SK-N-SH (cell line): ENCODE data around the gene BTBD16. TPM values are rescaled to one million over a fixed set of nuclear protein-coding genes. Genes with fewer than 3 reads are reported as not detected.

ENCODE experiments used
- CTCF ChIA-PET: fragments of 300-600, 350-600 bp; formaldehyde crosslinking; extraction: SDS; loops from one replicate; lab custom pipeline; 2021; lab: Yijun Ruan, JAX
- POLR2A ChIA-PET: fragments of 350-600 bp; sonication (Branson Sonifier 250); formaldehyde crosslinking; extraction: SDS; loops from one replicate; lab custom pipeline; 2020; ENCODE audit warnings: antibody characterized with exemption, inconsistent platforms; lab: Yijun Ruan, JAX
- DNase-seq: peaks from one replicate; pipeline ENCODE4 v3.0.0; 2012
- H2AFZ ChIP-seq: fragments of 200-600 bp; sonication (generic); 2 replicates; pipeline ENCODE4 v1.8.1; 2016; ENCODE audit warnings: antibody characterized with exemption, mild to moderate bottlenecking, low read depth
- H3F3A ChIP-seq: fragments of 200-600 bp; sonication (generic); replicated peaks from 2 replicates; pipeline ENCODE3; 2016; ENCODE audit warnings: antibody characterized with exemption, mild to moderate bottlenecking; ENCODE audit not compliant: insufficient read depth
- H3K27ac ChIP-seq, 2 experiments: fragments of 200-500 bp in 1 of 2; fragments of 200-600 bp in 1 of 2; sonication (Bioruptor generic) in 1 of 2; sonication (generic), shearing (Covaris generic) in 1 of 2; 2 replicates each; pipeline versions ENCODE4 v1.5.1 to v1.6.1; 2014 to 2016; ENCODE audit warnings: low read depth in 2 of 2, inconsistent platforms in 1 of 2, low read length in 1 of 2, mild to moderate bottlenecking in 1 of 2, mixed read lengths in 1 of 2
- H3K27me3 ChIP-seq: fragments of 200-600 bp; sonication (generic), shearing (Covaris generic); 2 replicates; pipeline ENCODE4 v1.6.1; 2016; ENCODE audit warnings: mixed run types; ENCODE audit not compliant: insufficient read depth
- H3K36me3 ChIP-seq, 2 experiments: fragments of 200-500 bp in 1 of 2; fragments of 200-600 bp in 1 of 2; sonication (Bioruptor generic) in 1 of 2; sonication (generic) in 1 of 2; replicated peaks in 1 of 2; 2 replicates each; pipeline versions ENCODE3 to v1.5.1; 2014 to 2016; ENCODE audit warnings: low read length in 1 of 2, mild to moderate bottlenecking in 1 of 2; ENCODE audit not compliant: insufficient read depth in 2 of 2, control insufficient read depth in 1 of 2
- H3K4me1 ChIP-seq, 2 experiments: fragments of 200-500 bp in 1 of 2; fragments of 200-600 bp in 1 of 2; sonication (Bioruptor generic) in 1 of 2; sonication (generic), shearing (Covaris generic) in 1 of 2; 2 replicates each; pipeline versions ENCODE4 v1.5.1 to v1.6.1; 2014 to 2016; ENCODE audit warnings: low read depth in 1 of 2, low read length in 1 of 2, mixed run types in 1 of 2; ENCODE audit not compliant: insufficient read depth in 2 of 2, control insufficient read depth in 1 of 2
- H3K4me2 ChIP-seq: fragments of 200-600 bp; sonication (generic), shearing (Covaris generic); 2 replicates; pipeline ENCODE4 v1.6.1; 2017; ENCODE audit warnings: mixed run types
- H3K4me3 ChIP-seq, 2 experiments: fragments of 200-500 bp in 1 of 2; fragments of 200-600 bp in 1 of 2; sonication (Bioruptor generic) in 1 of 2; sonication (generic), shearing (Covaris generic) in 1 of 2; 2 replicates each; pipeline versions ENCODE4 v1.5.1 to v1.8.1; 2014 to 2016; ENCODE audit warnings: low read depth in 2 of 2, inconsistent platforms in 1 of 2, low read length in 1 of 2, mild to moderate bottlenecking in 1 of 2, mixed read lengths in 1 of 2, moderate library complexity in 1 of 2
- H3K79me2 ChIP-seq: fragments of 200-600 bp; sonication (generic); 2 replicates; pipeline ENCODE4 v1.8.1; 2017; ENCODE audit warnings: mild to moderate bottlenecking; ENCODE audit not compliant: insufficient read depth
- H3K9ac ChIP-seq: fragments of 200-600 bp; sonication (generic); 2 replicates; pipeline ENCODE4 v1.6.1; 2017; ENCODE audit warnings: mixed run types
- H3K9me2 ChIP-seq: fragments of 200-600 bp; sonication (generic); 2 replicates; pipeline ENCODE4 v1.6.1; 2017; ENCODE audit warnings: mixed run types
- H3K9me3 ChIP-seq: fragments of 200-600 bp; sonication (generic); 2 replicates; pipeline ENCODE4 v1.6.1; 2017; ENCODE audit warnings: mixed run types, mild to moderate bottlenecking, moderate library complexity
- H4K20me1 ChIP-seq: fragments of 200-600 bp; sonication (generic); 2 replicates; pipeline ENCODE4 v1.6.1; 2017; ENCODE audit warnings: mild to moderate bottlenecking, mixed run types; ENCODE audit not compliant: insufficient read depth
- CHD2 ChIP-seq: fragments of 150-350 bp; IDR thresholded peaks from 2 replicates; pipeline ENCODE4 v1.6.1; 2018; ENCODE audit warnings: low read length; ENCODE audit not compliant: partially characterized antibody
- ELF1 ChIP-seq: IDR thresholded peaks from 2 replicates; pipeline ENCODE4 v1.4.0; 2012
- EP300 ChIP-seq, 2 experiments: IDR thresholded peaks; 2 replicates each; pipeline versions ENCODE4 v1.4.0 to v1.6.1; 2012; ENCODE audit warnings: borderline replicate concordance in 1 of 2, low read depth in 1 of 2, low read length in 1 of 2
- FOXJ3 ChIP-seq: sonication (generic); formaldehyde crosslinking; IDR thresholded peaks from 2 replicates; pipeline ENCODE4 v1.5.1; 2020; ENCODE audit warnings: mild to moderate bottlenecking, missing genetic modification reagents
- FOXM1 ChIP-seq: IDR thresholded peaks from 2 replicates; pipeline ENCODE4 v1.4.0; 2012; ENCODE audit warnings: low read depth, mild to moderate bottlenecking
- GABPA ChIP-seq: IDR thresholded peaks from 2 replicates; pipeline ENCODE4 v1.4.0; 2012; ENCODE audit warnings: low read depth, mild to moderate bottlenecking
- NFIC ChIP-seq: IDR thresholded peaks from 2 replicates; pipeline ENCODE4 v1.4.0; 2012; ENCODE audit warnings: borderline replicate concordance
- POLR2AphosphoS5 ChIP-seq: IDR thresholded peaks from 2 replicates; pipeline ENCODE4 v1.6.1; 2012; ENCODE audit warnings: low read depth, low read length
- RAD21 ChIP-seq: IDR thresholded peaks from 2 replicates; pipeline ENCODE4 v1.6.1; 2012; ENCODE audit warnings: mild to moderate bottlenecking, low read length
- RCOR1 ChIP-seq: fragments of 150-350 bp; IDR thresholded peaks from 2 replicates; pipeline ENCODE4 v1.6.1; 2017; ENCODE audit warnings: antibody characterized with exemption, low read length
- RFX5 ChIP-seq: IDR thresholded peaks from 2 replicates; pipeline ENCODE4 v1.6.1; 2012; ENCODE audit warnings: mild to moderate bottlenecking, improper control_type of control experiment, low read length
- RXRA ChIP-seq: IDR thresholded peaks from 2 replicates; pipeline ENCODE4 v1.4.0; 2012; ENCODE audit warnings: low read depth, mild to moderate bottlenecking, borderline replicate concordance
- SMC3 ChIP-seq: IDR thresholded peaks from 2 replicates; pipeline ENCODE4 v1.6.1; 2012; ENCODE audit warnings: low read depth, low read length, improper control_type of control experiment
- TAF1 ChIP-seq: IDR thresholded peaks from 2 replicates; pipeline ENCODE4 v1.6.1; 2012; ENCODE audit warnings: low read depth, mild to moderate bottlenecking, low read length, moderate library complexity, borderline replicate concordance
- TCF12 ChIP-seq: IDR thresholded peaks from 2 replicates; pipeline ENCODE4 v1.4.0; 2012
- TEAD4 ChIP-seq: IDR thresholded peaks from 2 replicates; pipeline ENCODE4 v1.4.0; 2012; ENCODE audit warnings: mild to moderate bottlenecking, borderline replicate concordance; ENCODE audit not compliant: insufficient read depth
- YY1 ChIP-seq: IDR thresholded peaks from 2 replicates; pipeline ENCODE4 v1.4.0; 2012; ENCODE audit warnings: low read depth, mild to moderate bottlenecking
- WGBS: methylation state at CpG from one replicate; pipeline ENCODE4 v1.1.6; 2017; ENCODE audit warnings: low lambda C conversion rate; 5-methylcytosine and 5-hydroxymethylcytosine counted together
- polyA plus RNA-seq, 3 experiments: library from polyadenylated mRNA; depleted of rRNA; stranded (reverse); fragments of >200 nt; gene quantifications; 2 replicates each; pipeline ENCODE4 v1.2.3, GENCODE V29; 2012
- TF ChIP-seq, protein P1 (sequence below): IDR thresholded peaks from 2 replicates; pipeline ENCODE4; 2012
- TF ChIP-seq, protein P2 (sequence below): IDR thresholded peaks from 2 replicates; pipeline ENCODE4 v1.4.0; 2012; ENCODE audit warnings: low read depth
- TF ChIP-seq, protein P3 (sequence below): fragments of 200-600 bp; sonication (generic); IDR thresholded peaks from 2 replicates; pipeline ENCODE4 v1.6.1; 2017; ENCODE audit warnings: antibody characterized with exemption, mild to moderate bottlenecking, moderate library complexity
- TF ChIP-seq, protein P4 (sequence below): fragments of 150-350 bp; IDR thresholded peaks from 2 replicates; pipeline ENCODE4 v1.6.1; 2016; ENCODE audit warnings: mild to moderate bottlenecking, low read depth, low read length
- TF ChIP-seq, protein P5 (sequence below): fragments of 150-350 bp; IDR thresholded peaks from 2 replicates; pipeline ENCODE4 v1.6.1; 2017; ENCODE audit warnings: antibody characterized with exemption, low read length, low read depth, borderline replicate concordance

BTBD16 gene
- polyA plus RNA-seq, 1 of the 3 experiments (the other 2 are of a cell fraction), result not detected

DNA sequence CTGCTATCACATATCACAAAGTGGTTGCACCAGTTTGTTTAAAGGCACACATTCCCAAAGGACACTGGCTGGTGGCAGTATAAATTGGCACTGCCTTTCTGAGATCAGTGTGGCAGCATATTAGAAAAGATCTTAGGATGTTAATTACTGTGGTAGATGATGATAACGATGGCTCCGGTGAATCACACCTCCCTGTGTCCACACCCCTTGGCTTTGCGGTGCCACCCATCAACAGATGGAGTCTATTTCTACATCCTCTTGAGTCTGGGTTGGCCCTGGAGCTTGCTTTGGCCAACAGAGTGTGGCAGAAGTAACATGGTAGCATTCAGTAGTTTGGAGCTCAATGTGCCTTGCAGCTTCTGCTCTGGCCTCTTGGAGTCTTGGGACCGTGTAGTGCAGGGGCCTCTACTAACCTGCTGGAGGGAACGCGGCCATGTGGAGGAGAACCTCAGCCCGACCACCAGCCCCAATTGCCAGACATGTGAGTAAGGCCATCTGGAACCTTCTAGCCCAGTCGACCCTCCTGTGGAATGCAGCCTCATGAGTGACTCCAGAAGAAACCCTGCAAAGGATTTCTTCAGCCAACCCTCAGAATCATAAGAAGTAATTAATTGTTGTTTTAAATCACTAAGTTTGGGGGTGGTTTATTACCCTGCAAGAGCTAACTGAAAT lies 76.2 kb downstream of the BTBD16 start:
- CTCF ChIA-PET, result interaction anchor here (0.6 to 1.6 kb wide), 4 partner anchors 11 to 496 kb away, joined by 3 to 6 read pairs (median 4); no protein-coding TSS in a partner anchor
- POLR2A ChIA-PET, result no interaction called here
- no peaks in the 10 kb centered on the region for H3K36me3 ChIP-seq
- H3K27me3 ChIP-seq, result no peaks in the 10 kb centered on the region
- H3K27ac ChIP-seq, result no peak overlapping the region
- no peaks in the 10 kb centered on the region for H3K4me1 ChIP-seq
- H3K4me3 ChIP-seq, result no peak overlapping the region
- H3K9ac ChIP-seq, result no peak overlapping the region
- no peak overlapping the region for H3K4me2 ChIP-seq
- no peaks in the 10 kb centered on the region for H3K9me3 ChIP-seq
- H2AFZ ChIP-seq, result no peak overlapping the region
- WGBS, result 68% methylated on average over 8 of the region's 8 CpGs
- H4K20me1 ChIP-seq, result no peaks in the 10 kb centered on the region
- no peaks in the 10 kb centered on the region for H3K79me2 ChIP-seq
- DNase-seq, result no peak
- no peaks in the 10 kb centered on the region for H3F3A ChIP-seq
- no peaks in the 10 kb centered on the region for H3K9me2 ChIP-seq
- TF ChIP-seq, protein P1, sequence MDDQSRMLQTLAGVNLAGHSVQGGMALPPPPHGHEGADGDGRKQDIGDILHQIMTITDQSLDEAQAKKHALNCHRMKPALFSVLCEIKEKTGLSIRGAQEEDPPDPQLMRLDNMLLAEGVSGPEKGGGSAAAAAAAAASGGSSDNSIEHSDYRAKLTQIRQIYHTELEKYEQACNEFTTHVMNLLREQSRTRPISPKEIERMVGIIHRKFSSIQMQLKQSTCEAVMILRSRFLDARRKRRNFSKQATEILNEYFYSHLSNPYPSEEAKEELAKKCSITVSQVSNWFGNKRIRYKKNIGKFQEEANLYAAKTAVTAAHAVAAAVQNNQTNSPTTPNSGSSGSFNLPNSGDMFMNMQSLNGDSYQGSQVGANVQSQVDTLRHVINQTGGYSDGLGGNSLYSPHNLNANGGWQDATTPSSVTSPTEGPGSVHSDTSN, result no peak
- TF ChIP-seq NFIC, result no peak
- TF ChIP-seq SMC3, result no peak
- TF ChIP-seq TAF1, result no peak
- no peak for TF ChIP-seq EP300 (IDR thresholded peaks at IDR 0.05; ENCODE audit: borderline replicate concordance in 1 of 2, low read depth in 1 of 2, low read length in 1 of 2)
- no peak for TF ChIP-seq FOXM1
- TF ChIP-seq, protein P2, sequence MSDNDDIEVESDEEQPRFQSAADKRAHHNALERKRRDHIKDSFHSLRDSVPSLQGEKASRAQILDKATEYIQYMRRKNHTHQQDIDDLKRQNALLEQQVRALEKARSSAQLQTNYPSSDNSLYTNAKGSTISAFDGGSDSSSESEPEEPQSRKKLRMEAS, result no peak
- TF ChIP-seq RXRA, result no peak
- no peak for TF ChIP-seq ELF1
- TF ChIP-seq POLR2AphosphoS5, result no peak
- no peak for TF ChIP-seq TCF12

DNA sequence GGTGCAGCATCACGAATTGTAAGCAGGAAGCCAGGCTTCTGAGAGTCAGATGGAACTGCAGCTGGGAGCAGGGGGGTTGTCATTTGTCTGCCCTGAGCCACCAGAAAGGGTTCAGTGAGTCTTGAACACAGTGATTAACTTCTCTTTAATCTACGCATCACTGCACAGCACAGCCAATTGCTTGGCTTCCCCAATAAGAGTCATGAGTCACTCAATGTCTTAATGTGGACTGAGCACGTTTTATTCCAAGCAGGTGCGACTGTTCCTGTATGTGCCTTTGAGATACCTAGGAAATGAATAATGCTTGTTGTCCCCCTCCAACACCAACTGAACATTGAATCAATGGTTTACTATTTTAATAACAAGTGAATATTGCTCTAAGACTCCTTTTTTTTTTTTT lies 77.4 kb downstream of the BTBD16 start:
- TF ChIP-seq RAD21 (no peak), ELF1 (no peak), RFX5 (no peak), CHD2 (no peak), RCOR1 (no peak), RXRA (no peak), TCF12 (no peak), FOXM1 (no peak), SMC3 (no peak), GABPA (no peak), NFIC (no peak), YY1 (no peak), TEAD4 (no peak), FOXJ3 (CRISPR knock-in tag) (no peak), POLR2AphosphoS5 (no peak)
- TF ChIP-seq, protein P3, sequence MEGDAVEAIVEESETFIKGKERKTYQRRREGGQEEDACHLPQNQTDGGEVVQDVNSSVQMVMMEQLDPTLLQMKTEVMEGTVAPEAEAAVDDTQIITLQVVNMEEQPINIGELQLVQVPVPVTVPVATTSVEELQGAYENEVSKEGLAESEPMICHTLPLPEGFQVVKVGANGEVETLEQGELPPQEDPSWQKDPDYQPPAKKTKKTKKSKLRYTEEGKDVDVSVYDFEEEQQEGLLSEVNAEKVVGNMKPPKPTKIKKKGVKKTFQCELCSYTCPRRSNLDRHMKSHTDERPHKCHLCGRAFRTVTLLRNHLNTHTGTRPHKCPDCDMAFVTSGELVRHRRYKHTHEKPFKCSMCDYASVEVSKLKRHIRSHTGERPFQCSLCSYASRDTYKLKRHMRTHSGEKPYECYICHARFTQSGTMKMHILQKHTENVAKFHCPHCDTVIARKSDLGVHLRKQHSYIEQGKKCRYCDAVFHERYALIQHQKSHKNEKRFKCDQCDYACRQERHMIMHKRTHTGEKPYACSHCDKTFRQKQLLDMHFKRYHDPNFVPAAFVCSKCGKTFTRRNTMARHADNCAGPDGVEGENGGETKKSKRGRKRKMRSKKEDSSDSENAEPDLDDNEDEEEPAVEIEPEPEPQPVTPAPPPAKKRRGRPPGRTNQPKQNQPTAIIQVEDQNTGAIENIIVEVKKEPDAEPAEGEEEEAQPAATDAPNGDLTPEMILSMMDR, result no peak
- TF ChIP-seq, protein P4, sequence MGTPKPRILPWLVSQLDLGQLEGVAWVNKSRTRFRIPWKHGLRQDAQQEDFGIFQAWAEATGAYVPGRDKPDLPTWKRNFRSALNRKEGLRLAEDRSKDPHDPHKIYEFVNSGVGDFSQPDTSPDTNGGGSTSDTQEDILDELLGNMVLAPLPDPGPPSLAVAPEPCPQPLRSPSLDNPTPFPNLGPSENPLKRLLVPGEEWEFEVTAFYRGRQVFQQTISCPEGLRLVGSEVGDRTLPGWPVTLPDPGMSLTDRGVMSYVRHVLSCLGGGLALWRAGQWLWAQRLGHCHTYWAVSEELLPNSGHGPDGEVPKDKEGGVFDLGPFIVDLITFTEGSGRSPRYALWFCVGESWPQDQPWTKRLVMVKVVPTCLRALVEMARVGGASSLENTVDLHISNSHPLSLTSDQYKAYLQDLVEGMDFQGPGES, result no peak
- TF ChIP-seq, protein P5, sequence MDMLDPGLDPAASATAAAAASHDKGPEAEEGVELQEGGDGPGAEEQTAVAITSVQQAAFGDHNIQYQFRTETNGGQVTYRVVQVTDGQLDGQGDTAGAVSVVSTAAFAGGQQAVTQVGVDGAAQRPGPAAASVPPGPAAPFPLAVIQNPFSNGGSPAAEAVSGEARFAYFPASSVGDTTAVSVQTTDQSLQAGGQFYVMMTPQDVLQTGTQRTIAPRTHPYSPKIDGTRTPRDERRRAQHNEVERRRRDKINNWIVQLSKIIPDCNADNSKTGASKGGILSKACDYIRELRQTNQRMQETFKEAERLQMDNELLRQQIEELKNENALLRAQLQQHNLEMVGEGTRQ, result no peak
- no peaks in the 10 kb centered on the region for H3K36me3 ChIP-seq
- 63% methylated on average over 4 of the region's 4 CpGs for WGBS
- H3K9me3 ChIP-seq, result no peaks in the 10 kb centered on the region
- no peak overlapping the region for H3K9ac ChIP-seq
- H3K4me3 ChIP-seq, result no peak overlapping the region
- H3K9me2 ChIP-seq, result no peaks in the 10 kb centered on the region
- H3K27ac ChIP-seq, result no peak overlapping the region
- H3K27me3 ChIP-seq, result no peaks in the 10 kb centered on the region
- no peaks in the 10 kb centered on the region for H3K79me2 ChIP-seq
- DNase-seq, result no peak
- H3K4me2 ChIP-seq, result no peak overlapping the region
- CTCF ChIA-PET, result no interaction called here
- H4K20me1 ChIP-seq, result no peaks in the 10 kb centered on the region
- no peaks in the 10 kb centered on the region; a peak in 1 of 4 replicates for H3K4me1 ChIP-seq
- POLR2A ChIA-PET, result no interaction called here
- H3F3A ChIP-seq, result no peaks in the 10 kb centered on the region
- no peak overlapping the region for H2AFZ ChIP-seq
